NCI-H345 (cell line): ENCODE results near the gene TOMM6.

Experiments
- DNase-seq: peaks from one replicate; lab custom pipeline; 2025; lab: John Stamatoyannopoulos, UW

The TOMM6 gene

GRCh38 chr6:41824571-41825569, 37.4 kb downstream of the TOMM6 start:
- DNase-seq = no peak

DNA sequence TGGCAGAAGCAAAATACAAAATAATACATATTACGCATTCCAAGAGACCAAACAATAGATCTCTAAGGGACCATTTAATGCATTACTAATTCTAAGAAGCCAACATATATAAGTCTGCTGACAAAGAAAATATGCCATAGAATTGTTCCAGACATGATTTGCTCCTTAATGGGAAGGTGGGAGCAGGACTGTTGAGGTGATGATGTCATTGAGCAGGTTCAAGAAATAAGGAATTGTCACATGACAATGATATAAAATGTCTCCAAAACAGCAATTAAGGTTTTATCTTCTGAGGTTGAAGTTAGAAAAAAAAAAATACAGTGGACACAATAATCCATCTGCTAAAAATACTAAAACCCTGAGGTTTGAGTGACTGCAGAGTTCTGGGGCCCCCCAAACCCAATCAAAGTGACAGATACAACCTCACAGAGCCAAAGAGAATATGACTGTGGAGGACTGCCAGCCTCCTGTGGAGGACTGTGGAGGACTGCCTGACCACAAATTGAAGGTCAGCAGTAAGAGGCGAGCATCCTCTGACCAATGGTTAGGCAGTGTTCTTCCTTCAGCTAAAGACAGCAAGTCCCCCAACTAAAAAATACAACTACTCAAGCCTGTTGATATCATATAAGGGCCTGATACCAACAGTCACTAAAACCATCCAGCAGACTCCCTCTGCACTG, 39.0 kb downstream of the TOMM6 start:
- no peak for DNase-seq

DNA sequence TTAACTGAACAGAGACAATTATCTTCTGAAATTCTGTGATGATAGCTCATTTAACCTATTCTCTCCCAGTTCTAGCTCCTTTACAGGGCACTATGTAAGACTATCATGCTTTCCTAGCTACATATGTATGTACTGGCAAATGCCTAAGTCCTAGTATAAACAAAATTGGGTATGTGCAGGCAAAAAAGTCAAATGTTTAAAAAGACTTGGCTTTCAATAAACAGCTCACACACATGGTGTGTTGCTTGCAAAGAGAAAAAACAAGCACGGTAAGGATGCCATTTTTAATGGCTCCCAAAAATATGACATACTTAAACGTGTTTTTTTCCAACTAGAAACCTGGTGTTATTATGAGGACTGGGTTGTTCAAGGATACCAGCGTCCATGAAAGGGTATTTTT, 44.8 kb downstream of the TOMM6 start:
- DNase-seq = no peak

DNA sequence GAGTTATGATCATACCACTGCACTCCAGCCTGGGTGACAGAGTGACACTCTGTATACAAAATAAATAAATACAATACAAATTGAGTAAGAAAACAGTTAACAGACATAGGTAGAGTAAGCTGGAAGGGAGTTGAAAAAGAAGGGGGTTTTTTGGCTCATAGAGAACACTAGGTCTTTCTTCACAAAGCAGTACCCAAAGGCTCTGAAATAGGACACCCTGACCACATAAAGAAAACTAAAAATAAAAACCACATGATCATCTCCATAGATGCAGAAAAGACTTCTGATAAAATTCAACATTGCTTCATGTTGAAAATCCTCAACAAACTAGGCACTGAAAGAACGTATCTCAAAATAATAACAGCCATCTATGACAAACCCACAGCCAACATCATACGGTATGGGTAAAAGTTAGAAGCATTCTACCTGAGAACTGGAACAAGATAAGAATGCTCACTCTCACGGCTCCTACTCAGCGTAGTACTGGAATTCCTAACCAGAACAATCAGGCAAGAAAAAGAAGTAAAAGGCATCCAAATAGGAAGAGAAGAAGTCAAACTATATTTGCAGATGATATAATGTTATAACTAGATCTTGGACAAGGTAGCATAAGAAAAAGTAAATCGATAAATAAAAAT, 48.6 kb downstream of the TOMM6 start:
- DNase-seq = no peak

- no peak for DNase-seq
Observed at GRCh38 chr6:41836660-41837052, 49.2 kb downstream of the TOMM6 start.
